ENCODE data around the gene SARDH.

DNA sequence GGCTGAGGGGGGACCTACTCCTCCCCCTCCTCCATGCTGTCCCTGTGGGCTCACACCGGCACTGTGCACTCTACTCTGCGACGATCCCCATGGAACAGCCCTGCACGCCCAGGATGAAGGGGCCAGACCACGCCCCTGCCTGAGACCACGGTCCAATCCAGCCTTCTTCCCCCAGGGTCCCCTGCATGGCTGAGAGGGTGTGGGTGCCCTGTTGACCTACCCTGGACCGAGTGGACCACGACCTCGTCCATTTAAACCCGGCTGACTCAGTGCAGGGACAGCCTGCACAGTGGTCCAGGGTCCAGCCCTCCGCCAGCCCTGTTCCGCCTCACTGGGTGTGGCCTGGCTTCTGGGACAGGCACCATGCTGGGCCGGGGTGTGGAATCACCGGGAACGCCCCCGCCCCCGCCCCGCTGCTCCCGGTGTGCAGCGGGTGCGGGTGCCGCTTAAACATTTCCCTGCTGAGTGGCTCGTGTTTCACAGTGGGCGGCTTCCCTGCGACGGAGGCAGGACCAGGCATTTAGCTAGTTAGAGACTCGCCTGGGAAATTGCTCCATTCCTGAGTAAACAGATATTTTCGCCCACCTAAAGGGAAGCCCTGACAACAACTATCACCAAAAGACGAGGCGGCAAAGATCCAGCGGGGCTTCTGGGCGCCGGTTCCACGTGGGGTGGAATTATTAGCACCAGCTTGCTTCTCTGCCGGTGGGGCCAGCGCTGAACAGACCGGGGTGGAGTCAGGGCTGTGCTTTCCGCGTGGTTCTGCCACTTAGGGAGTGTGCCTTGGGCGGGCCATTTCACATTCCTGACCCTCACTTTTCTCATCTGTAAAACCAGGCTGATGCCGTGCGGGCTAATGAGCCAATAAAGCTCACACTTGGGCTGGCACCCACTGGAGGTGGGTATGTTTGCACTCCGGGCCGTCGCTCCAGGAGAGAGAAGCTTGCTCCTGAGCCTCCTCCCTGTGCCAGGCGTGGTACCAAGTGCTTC, 79.4 kb downstream of the SARDH start:
- TF ChIP-seq, protein P1, sequence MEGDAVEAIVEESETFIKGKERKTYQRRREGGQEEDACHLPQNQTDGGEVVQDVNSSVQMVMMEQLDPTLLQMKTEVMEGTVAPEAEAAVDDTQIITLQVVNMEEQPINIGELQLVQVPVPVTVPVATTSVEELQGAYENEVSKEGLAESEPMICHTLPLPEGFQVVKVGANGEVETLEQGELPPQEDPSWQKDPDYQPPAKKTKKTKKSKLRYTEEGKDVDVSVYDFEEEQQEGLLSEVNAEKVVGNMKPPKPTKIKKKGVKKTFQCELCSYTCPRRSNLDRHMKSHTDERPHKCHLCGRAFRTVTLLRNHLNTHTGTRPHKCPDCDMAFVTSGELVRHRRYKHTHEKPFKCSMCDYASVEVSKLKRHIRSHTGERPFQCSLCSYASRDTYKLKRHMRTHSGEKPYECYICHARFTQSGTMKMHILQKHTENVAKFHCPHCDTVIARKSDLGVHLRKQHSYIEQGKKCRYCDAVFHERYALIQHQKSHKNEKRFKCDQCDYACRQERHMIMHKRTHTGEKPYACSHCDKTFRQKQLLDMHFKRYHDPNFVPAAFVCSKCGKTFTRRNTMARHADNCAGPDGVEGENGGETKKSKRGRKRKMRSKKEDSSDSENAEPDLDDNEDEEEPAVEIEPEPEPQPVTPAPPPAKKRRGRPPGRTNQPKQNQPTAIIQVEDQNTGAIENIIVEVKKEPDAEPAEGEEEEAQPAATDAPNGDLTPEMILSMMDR (conservative IDR thresholded peaks at IDR 0.05; ENCODE audit: low read length), result no peak
- no peak for TF ChIP-seq EZH2phosphoT487 (IDR thresholded peaks at IDR 0.05; ENCODE audit: borderline replicate concordance)
